A673 (cell line): Measurements from ENCODE around the gene CCL3.

ENCODE experiments used
- EZH2 ChIP-seq: fragments of 200-600 bp; sonication (generic); IDR thresholded peaks from 2 replicates; pipeline ENCODE4 v1.6.1; 2017; ENCODE audit warnings: borderline replicate concordance, low read depth, mild to moderate bottlenecking, mixed read lengths, antibody characterized with exemption, low read length; ENCODE audit not compliant: poor library complexity, severe bottlenecking
- TF ChIP-seq, protein P1 (sequence below): fragments of 300-800, 200-600 bp; sonication (generic); conservative IDR thresholded peaks from 2 replicates; pipeline ENCODE4 v1.5.1; 2017; ENCODE audit warnings: low read depth, mild to moderate bottlenecking, antibody characterized with exemption, low read length, moderate library complexity, mixed read lengths

DNA sequence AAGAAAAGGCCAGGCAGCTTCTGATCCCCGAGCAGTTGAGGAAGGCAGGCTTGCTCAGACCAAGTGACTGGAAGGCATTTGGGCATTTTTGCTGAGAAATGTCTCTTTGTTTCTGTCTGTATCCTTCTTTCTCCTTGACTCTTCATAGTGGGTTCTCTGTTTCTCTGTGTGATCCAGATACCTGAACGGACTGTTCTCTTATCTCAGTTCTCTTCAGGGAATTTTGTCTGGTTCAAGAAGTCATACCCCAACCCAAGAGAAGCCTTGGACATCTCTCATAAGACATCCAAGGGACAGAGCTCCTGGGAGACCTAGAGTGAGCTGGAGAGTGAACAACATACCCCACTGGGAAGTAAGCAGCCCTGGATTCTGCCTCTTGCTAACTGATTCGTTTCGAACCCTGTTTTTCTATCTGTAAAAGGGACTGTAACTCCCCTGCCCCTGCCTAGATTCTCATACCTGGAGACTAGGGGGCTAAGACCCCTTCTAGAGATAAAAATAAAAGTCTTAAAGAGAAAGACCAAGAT, 541 bp downstream of the CCL3 start:
- TF ChIP-seq, protein P1, sequence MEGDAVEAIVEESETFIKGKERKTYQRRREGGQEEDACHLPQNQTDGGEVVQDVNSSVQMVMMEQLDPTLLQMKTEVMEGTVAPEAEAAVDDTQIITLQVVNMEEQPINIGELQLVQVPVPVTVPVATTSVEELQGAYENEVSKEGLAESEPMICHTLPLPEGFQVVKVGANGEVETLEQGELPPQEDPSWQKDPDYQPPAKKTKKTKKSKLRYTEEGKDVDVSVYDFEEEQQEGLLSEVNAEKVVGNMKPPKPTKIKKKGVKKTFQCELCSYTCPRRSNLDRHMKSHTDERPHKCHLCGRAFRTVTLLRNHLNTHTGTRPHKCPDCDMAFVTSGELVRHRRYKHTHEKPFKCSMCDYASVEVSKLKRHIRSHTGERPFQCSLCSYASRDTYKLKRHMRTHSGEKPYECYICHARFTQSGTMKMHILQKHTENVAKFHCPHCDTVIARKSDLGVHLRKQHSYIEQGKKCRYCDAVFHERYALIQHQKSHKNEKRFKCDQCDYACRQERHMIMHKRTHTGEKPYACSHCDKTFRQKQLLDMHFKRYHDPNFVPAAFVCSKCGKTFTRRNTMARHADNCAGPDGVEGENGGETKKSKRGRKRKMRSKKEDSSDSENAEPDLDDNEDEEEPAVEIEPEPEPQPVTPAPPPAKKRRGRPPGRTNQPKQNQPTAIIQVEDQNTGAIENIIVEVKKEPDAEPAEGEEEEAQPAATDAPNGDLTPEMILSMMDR = no peak
- no peak for TF ChIP-seq EZH2
